Limb (tissue), 2 donors: ENCODE data around the gene HDDC3.
"Not testable (repeated sequence)": the region's sequence is repeated elsewhere in the genome, so short reads cannot be mapped to it uniquely, and the experiment has no call there.

Experiments
- DNase-seq, 2 donors: peaks; one replicate each; pipeline ENCODE4 v3.0.0-alpha.2; 2016; ENCODE audit errors: extremely low spot score in 2 of 2

HDDC3 gene

GRCh38 chr15:90910441-90911301, 21.7 kb downstream of the HDDC3 start:
- DNase-seq: no peak

GRCh38 chr15:90909976-90910375, 22.4 kb downstream of the HDDC3 start:
- no peak for DNase-seq

GRCh38 chr15:90909449-90909848, 22.9 kb downstream of the HDDC3 start:
- DNase-seq: not testable (repeated sequence)

- no peak for DNase-seq
These were observed 24.4 kb downstream of the HDDC3 start for GRCh38 chr15:90907838-90908507.

- DNase-seq: no peak
These were observed 25.2 kb downstream of the HDDC3 start for GRCh38 chr15:90907051-90907660.

- DNase-seq: no peak
These were observed 26.0 kb downstream of the HDDC3 start for GRCh38 chr15:90906181-90906849.

- no peak for DNase-seq
These were observed 26.8 kb downstream of the HDDC3 start for GRCh38 chr15:90905306-90906180.

- DNase-seq: no peak
These were observed 27.6 kb downstream of the HDDC3 start for GRCh38 chr15:90904746-90905145.

- peak in 1 of 2 donors; percentile 40 for DNase-seq
These were observed 28.4 kb downstream of the HDDC3 start for GRCh38 chr15:90903733-90904536.

GRCh38 chr15:90902840-90903732, 29.3 kb downstream of the HDDC3 start, which contains the start of gene MAN2A2:
TSS of gene MAN2A2 (plus strand) at chr15:90903302. CDS start at chr15:90904208, 906 bp downstream.
- peak; percentile 15 to 73 for DNase-seq

- peak; percentile 75 to 87 for DNase-seq
These were observed 30.1 kb downstream of the HDDC3 start for GRCh38 chr15:90902040-90902839.

- peak in 1 of 2 donors; percentile 38 for DNase-seq
These were observed 30.9 kb downstream of the HDDC3 start for GRCh38 chr15:90901175-90902039.

- not testable (repeated sequence) for DNase-seq
These were observed 35.2 kb downstream of the HDDC3 start for GRCh38 chr15:90897131-90897655.

GRCh38 chr15:90895571-90896117, 36.7 kb downstream of the HDDC3 start:
- peak in 1 of 2 donors; percentile 40 for DNase-seq

- DNase-seq: no peak
These were observed 38.9 kb downstream of the HDDC3 start for GRCh38 chr15:90893175-90894090.
